LNCaP clone FGC (cell line): Measurements from ENCODE around the gene STRN.

ENCODE experiments used
- DNase-seq: peaks from one replicate; pipeline ENCODE4 v3.0.0-alpha.2; 2011; ENCODE audit warnings: low read depth
- H3K4me3 ChIP-seq: 2 replicates; pipeline ENCODE4 v1.5.1; 2011; ENCODE audit warnings: mild to moderate bottlenecking, low read depth, low read length, control low read depth
- CTCF ChIP-seq: IDR thresholded peaks from 2 replicates; pipeline ENCODE4 v1.5.1; 2012; ENCODE audit warnings: mild to moderate bottlenecking; ENCODE audit not compliant: control insufficient read depth, insufficient read depth; ENCODE audit errors: extremely low read depth

The STRN gene

DNA sequence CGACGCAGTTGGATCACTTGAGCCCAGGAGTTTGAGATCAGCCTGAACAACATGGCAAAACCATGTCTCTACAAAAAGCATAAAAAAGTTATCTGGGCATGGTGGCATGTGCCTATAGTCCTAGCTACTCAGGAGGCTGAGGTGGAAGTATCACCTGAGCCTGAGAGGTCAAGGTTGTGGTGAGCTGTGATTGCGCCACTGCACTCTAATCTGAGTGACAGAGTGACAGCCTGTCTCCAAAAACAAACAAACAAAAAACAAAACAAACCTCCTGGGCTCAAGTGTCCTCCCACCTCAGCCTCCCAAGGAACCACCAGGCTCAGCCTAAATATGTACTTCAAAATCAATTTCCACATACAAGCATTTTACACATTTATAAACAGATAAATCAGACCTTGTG is 83.8 kb downstream of the STRN start:
- no peak overlapping the region for H3K4me3 ChIP-seq
- TF ChIP-seq CTCF = no peak
- DNase-seq = no peak

GRCh38 chr2:36881816-36882215 is 84.5 kb downstream of the STRN start:
- TF ChIP-seq CTCF = no peak
- DNase-seq = no peak
- no peak overlapping the region for H3K4me3 ChIP-seq

DNA sequence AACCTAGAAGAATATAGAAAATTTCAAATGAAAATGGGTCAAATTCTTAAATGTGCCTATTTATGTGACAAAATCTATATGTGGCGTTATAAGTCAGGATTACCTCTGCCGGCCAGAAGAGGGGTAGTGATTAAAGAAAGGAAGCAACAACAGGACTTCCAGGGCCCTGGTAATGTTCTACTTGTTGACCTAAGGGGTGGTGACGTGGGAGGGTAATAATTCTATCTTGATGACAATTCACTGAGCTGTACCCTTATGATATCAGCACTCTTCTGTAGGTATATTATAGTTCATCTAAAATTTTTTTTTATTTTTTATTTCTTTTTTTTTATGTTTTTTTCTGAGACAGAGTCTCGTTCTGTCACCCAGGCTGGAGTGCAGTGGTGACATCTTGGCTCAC is 87.9 kb downstream of the STRN start:
- no peak for TF ChIP-seq CTCF
- H3K4me3 ChIP-seq = no peak overlapping the region

GRCh38 chr2:36871068-36871707 is 95.1 kb downstream of the STRN start:
- DNase-seq = no peak
- H3K4me3 ChIP-seq = no peak overlapping the region
- TF ChIP-seq CTCF = no peak

More for the DNA sequence above, 87.9 kb downstream of the STRN start:
- no peak for DNase-seq

DNA sequence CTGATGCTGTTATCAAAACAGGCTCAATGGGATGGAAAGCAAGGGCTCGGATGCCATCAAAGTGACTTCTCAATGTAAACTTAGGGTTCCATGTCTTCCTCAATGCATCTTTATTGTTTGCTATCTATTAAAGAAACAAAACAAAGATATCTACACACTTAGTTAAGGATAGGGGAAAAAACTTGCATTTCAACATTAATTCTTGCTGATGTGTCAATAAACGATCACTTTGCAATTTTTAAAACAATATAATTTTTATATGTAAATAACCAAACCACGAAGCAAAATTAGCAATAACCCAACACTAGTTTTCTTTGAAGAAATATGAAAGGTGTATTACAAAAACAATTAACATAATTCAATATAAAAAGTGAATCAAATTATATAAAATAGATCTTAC is 96.7 kb downstream of the STRN start:
- no peak for TF ChIP-seq CTCF
- DNase-seq = no peak
- no peak overlapping the region for H3K4me3 ChIP-seq

DNA sequence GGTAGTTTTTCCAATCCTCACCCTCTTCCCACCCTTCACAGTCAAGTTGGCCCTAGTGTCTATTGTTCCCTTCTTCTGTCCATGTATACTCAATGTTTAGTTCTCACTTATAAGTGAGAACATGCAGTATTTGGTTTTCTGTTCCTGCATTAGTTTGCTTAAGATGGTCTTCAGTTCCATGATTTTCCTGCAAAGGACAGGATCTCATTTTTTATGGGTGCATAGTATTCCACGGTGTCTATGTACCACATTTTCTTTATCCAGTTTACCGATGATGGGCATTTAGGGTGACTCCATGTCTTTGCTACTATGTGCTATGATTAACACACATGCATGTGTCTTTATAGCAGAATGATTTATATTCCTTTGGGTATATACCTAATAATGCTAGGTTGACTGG is 104.4 kb downstream of the STRN start:
- no peak overlapping the region for H3K4me3 ChIP-seq
- no peak for DNase-seq
- no peak for TF ChIP-seq CTCF

DNA sequence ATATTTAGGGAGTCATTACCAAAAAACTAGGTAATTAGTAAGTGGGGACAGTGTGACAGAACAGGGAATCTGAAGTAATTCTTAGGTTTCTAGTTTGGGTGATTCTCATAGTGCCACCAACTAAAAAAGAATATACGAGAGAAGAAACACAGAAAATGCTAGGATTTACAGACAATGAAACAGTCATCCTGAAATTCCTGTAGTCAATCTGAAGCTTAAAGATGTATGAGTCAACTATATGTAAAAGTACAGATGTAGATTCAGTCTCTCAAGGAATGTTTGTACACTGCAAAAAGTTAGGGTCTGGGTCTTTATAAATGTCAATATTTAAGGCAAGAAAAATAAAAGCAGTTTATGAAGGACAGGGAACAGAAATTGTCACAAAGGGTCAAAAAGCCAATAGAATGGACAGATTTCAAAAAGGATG is 107.0 kb downstream of the STRN start:
- no peak overlapping the region for H3K4me3 ChIP-seq
- DNase-seq = no peak
- TF ChIP-seq CTCF = no peak
